IMR-90 (cell line): Measurements from ENCODE around the gene SLC35B4. TPM values are rescaled to one million over a fixed set of nuclear protein-coding genes. Genes with fewer than 3 reads are reported as not detected.

Source experiments
- ATAC-seq: fragments of 200-7000 bp; cut with Tn5 transposase; 2 replicates; pipeline ENCODE4 v1.9.1; 2020; ENCODE audit warnings: low read depth, mild to moderate bottlenecking, moderate library complexity
- BruUV-seq: library from RNA; stranded (reverse); fragments of 400-500 nt; replicated peaks from 2 replicates; lab custom pipeline; 2021; lab: Mats Ljungman, UMichigan
- CTCF ChIA-PET: fragments of 300-600 bp; formaldehyde crosslinking; extraction: SDS; loops from one replicate; lab custom pipeline; 2021; ENCODE audit warnings: antibody characterized with exemption; lab: Yijun Ruan, JAX
- POLR2A ChIA-PET: fragments of 300-600 bp; sonication (Branson Sonifier 250); formaldehyde crosslinking; loops from one replicate; lab custom pipeline; 2022; ENCODE audit warnings: antibody characterized with exemption; ENCODE audit not compliant: unreplicated experiment; lab: Charles Lee
- DNase-seq: peaks from one replicate; pipeline ENCODE4 v3.0.0; 2013
- H2AFZ ChIP-seq: replicated peaks from 2 replicates; pipeline ENCODE3; 2013; ENCODE audit warnings: low read length, mild to moderate bottlenecking; ENCODE audit not compliant: poor library complexity
- H2AK5ac ChIP-seq: 2 replicates; pipeline ENCODE4 v1.6.1; 2013; ENCODE audit warnings: low read depth, low read length, inconsistent platforms
- H2AK9ac ChIP-seq: replicated peaks from 2 replicates; pipeline ENCODE3; 2013; ENCODE audit warnings: mild to moderate bottlenecking, low read depth, low read length, moderate library complexity; ENCODE audit not compliant: poor library complexity
- H2BK120ac ChIP-seq: 2 replicates; pipeline ENCODE4 v1.6.1; 2013; ENCODE audit warnings: low read depth, low read length, inconsistent platforms
- H2BK15ac ChIP-seq: 3 replicates; pipeline ENCODE4 v1.6.1; 2013; ENCODE audit warnings: low read depth, low read length, inconsistent platforms
- H2BK20ac ChIP-seq: 2 replicates; pipeline ENCODE4 v1.6.1; 2013; ENCODE audit warnings: low read depth, mild to moderate bottlenecking, inconsistent platforms, low read length, moderate library complexity
- H2BK5ac ChIP-seq: 2 replicates; pipeline ENCODE4 v1.6.1; 2013; ENCODE audit warnings: mild to moderate bottlenecking, low read depth, low read length, inconsistent platforms; ENCODE audit not compliant: poor library complexity, severe bottlenecking
- H3K14ac ChIP-seq: replicated peaks from 2 replicates; pipeline ENCODE4 v1.6.1; 2013; ENCODE audit warnings: low read depth, low read length, inconsistent platforms
- H3K18ac ChIP-seq: 2 replicates; pipeline ENCODE4 v1.6.1; 2013; ENCODE audit warnings: low read depth, low read length, control low read depth
- H3K23ac ChIP-seq: 2 replicates; pipeline ENCODE4 v1.6.1; 2013; ENCODE audit warnings: low read depth, low read length, inconsistent platforms
- H3K27ac ChIP-seq: 2 replicates; pipeline ENCODE4 v1.5.1; 2013; ENCODE audit warnings: mild to moderate bottlenecking, control low read depth, low read length; ENCODE audit not compliant: insufficient read depth
- H3K27me3 ChIP-seq: 2 replicates; pipeline ENCODE4 v1.6.1; 2013; ENCODE audit warnings: low read length; ENCODE audit not compliant: control insufficient read depth, insufficient read depth
- H3K36me3 ChIP-seq: 2 replicates; pipeline ENCODE4 v1.6.1; 2013; ENCODE audit warnings: low read length, mixed read lengths; ENCODE audit not compliant: control insufficient read depth, insufficient read depth
- H3K4ac ChIP-seq: 2 replicates; pipeline ENCODE4 v1.6.1; 2013; ENCODE audit warnings: low read depth, low read length, inconsistent platforms
- H3K4me1 ChIP-seq: 2 replicates; pipeline ENCODE4 v1.6.1; 2013; ENCODE audit warnings: low read length, mixed read lengths; ENCODE audit not compliant: control insufficient read depth, insufficient read depth
- H3K4me2 ChIP-seq: 2 replicates; pipeline ENCODE4 v1.6.1; 2013; ENCODE audit warnings: low read depth, mild to moderate bottlenecking, control low read depth, low read length, moderate library complexity
- H3K4me3 ChIP-seq: 2 replicates; pipeline ENCODE4 v1.5.1; 2013; ENCODE audit warnings: low read depth, mild to moderate bottlenecking, control low read depth, low read length, moderate library complexity; ENCODE audit not compliant: insufficient read depth
- H3K56ac ChIP-seq: 2 replicates; pipeline ENCODE4 v1.6.1; 2013; ENCODE audit warnings: low read length, inconsistent platforms; ENCODE audit not compliant: insufficient read depth; ENCODE audit errors: extremely low read depth
- H3K79me1 ChIP-seq, 2 experiments: 2 replicates each; pipeline ENCODE4 v1.6.1; 2013; ENCODE audit warnings: low read length in 2 of 2, inconsistent platforms in 1 of 2, low read depth in 1 of 2
- H3K9ac ChIP-seq: 2 replicates; pipeline ENCODE4 v1.6.1; 2013; ENCODE audit warnings: low read depth, low read length, control low read depth
- H3K9me1 ChIP-seq: 2 replicates; pipeline ENCODE4 v1.6.1; 2013; ENCODE audit warnings: low read length, inconsistent platforms; ENCODE audit not compliant: insufficient read depth
- H3K9me3 ChIP-seq: 2 replicates; pipeline ENCODE4 v1.6.1; 2013; ENCODE audit warnings: low read length; ENCODE audit not compliant: control insufficient read depth, insufficient read depth
- H4K20me1 ChIP-seq: 2 replicates; pipeline ENCODE4 v1.6.1; 2013; ENCODE audit warnings: low read length, inconsistent platforms; ENCODE audit not compliant: insufficient read depth
- H4K5ac ChIP-seq: 2 replicates; pipeline ENCODE4 v1.6.1; 2013; ENCODE audit warnings: mild to moderate bottlenecking, low read depth, low read length, control low read depth
- H4K8ac ChIP-seq, 2 experiments: 2 replicates each; pipeline ENCODE4 v1.6.1; 2013; ENCODE audit warnings: low read depth in 2 of 2, low read length in 2 of 2, control low read depth in 1 of 2, inconsistent platforms in 1 of 2
- H4K91ac ChIP-seq: 2 replicates; pipeline ENCODE4 v1.6.1; 2013; ENCODE audit warnings: low read depth, low read length, inconsistent platforms; ENCODE audit not compliant: insufficient read depth
- BHLHE40 ChIP-seq: fragments of 150-350 bp; IDR thresholded peaks from 2 replicates; pipeline ENCODE4 v1.6.1; 2016; ENCODE audit warnings: mild to moderate bottlenecking, low read depth, low read length
- CEBPB ChIP-seq: IDR thresholded peaks from 2 replicates; pipeline ENCODE4 v1.6.1; 2012; ENCODE audit warnings: low read depth, low read length, improper control_type of control experiment
- ELK1 ChIP-seq: fragments of 150-350 bp; IDR thresholded peaks from 2 replicates; pipeline ENCODE4 v1.6.1; 2016; ENCODE audit warnings: low read depth, mild to moderate bottlenecking, low read length, moderate library complexity, borderline replicate concordance
- MAFK ChIP-seq: IDR thresholded peaks from 2 replicates; pipeline ENCODE4 v1.6.1; 2012; ENCODE audit warnings: low read depth, low read length, improper control_type of control experiment
- MAZ ChIP-seq: IDR thresholded peaks from 2 replicates; pipeline ENCODE4 v1.6.1; 2012; ENCODE audit warnings: low read depth, mild to moderate bottlenecking, low read length, improper control_type of control experiment, moderate library complexity, borderline replicate concordance
- MXI1 ChIP-seq: IDR thresholded peaks from 2 replicates; pipeline ENCODE4 v1.6.1; 2012; ENCODE audit warnings: low read depth, mild to moderate bottlenecking, low read length, moderate library complexity, borderline replicate concordance
- NFE2L2 ChIP-seq: fragments of 150-350 bp; IDR thresholded peaks from 2 replicates; pipeline ENCODE4 v1.6.1; 2016; ENCODE audit warnings: low read depth, mild to moderate bottlenecking, low read length
- POLR2A ChIP-seq: IDR thresholded peaks from 2 replicates; pipeline ENCODE4 v1.6.1; 2012; ENCODE audit warnings: mild to moderate bottlenecking, low read depth, low read length
- RAD21 ChIP-seq: IDR thresholded peaks from 2 replicates; pipeline ENCODE4 v1.6.1; 2012; ENCODE audit warnings: low read length, improper control_type of control experiment
- RCOR1 ChIP-seq: IDR thresholded peaks from 2 replicates; pipeline ENCODE4 v1.6.1; 2012; ENCODE audit warnings: mild to moderate bottlenecking, low read length, improper control_type of control experiment; ENCODE audit not compliant: insufficient replicate concordance
- RFX5 ChIP-seq: IDR thresholded peaks from 2 replicates; pipeline ENCODE4 v1.8.0; 2012; ENCODE audit warnings: low read depth, mild to moderate bottlenecking, low read length, moderate library complexity
- SMC3 ChIP-seq: fragments of 150-350 bp; IDR thresholded peaks from 2 replicates; pipeline ENCODE4 v1.6.1; 2016; ENCODE audit warnings: low read depth, mild to moderate bottlenecking, antibody characterized with exemption, low read length, moderate library complexity
- WGBS, 2 experiments: methylation state at CpG; one replicate each; pipeline versions ENCODE4 v1.1.5 to v1.1.7; 2013; ENCODE audit warnings: missing lambda C conversion rate in 2 of 2; ENCODE audit not compliant: insufficient read length in 1 of 2; ENCODE audit errors: extremely low coverage in 2 of 2; 5-methylcytosine and 5-hydroxymethylcytosine counted together
- dilution Hi-C: fragments of 300-500 bp; cut with HindIII; formaldehyde crosslinking; loops from one replicate; pipeline ENCODE4 v1.14.3; 2018; ENCODE audit warnings: low sequenced_read_pairs; ENCODE audit not compliant: unreplicated experiment
- in situ Hi-C: fragments of 300-500 bp; cut with MboI; formaldehyde crosslinking; loops from 3 replicates; pipeline ENCODE4 v1.14.3; 2019; ENCODE audit warnings: low sequenced_read_pairs, inconsistent platforms, mixed read lengths
- intact Hi-C: fragments of 100-400 bp; cut with micrococcal nuclease; formaldehyde crosslinking; loops from 2 replicates; pipeline ENCODE4 v1.10.0; 2022
- polyA plus RNA-seq, 3 experiments: library from polyadenylated mRNA; depleted of rRNA; stranded (reverse); fragments of >200 nt; gene quantifications; 2 replicates each; pipeline ENCODE4 v1.2.3, GENCODE V29; 2012; ENCODE audit warnings: low replicate concordance in 1 of 3
- total RNA-seq: library from RNA; depleted of rRNA; stranded (reverse); fragments of >200 nt; gene quantifications from 2 replicates; pipeline ENCODE4 v1.2.3, GENCODE V29; 2012
- TF ChIP-seq, protein P1 (sequence below): fragments of 150-350 bp; IDR thresholded peaks from 2 replicates; pipeline ENCODE4 v1.6.1; 2017; ENCODE audit warnings: mild to moderate bottlenecking, antibody characterized with exemption, low read length, low read depth
- TF ChIP-seq, protein P2 (sequence below): conservative IDR thresholded peaks from 2 replicates; pipeline ENCODE4 v1.5.1; 2012; ENCODE audit warnings: mild to moderate bottlenecking, low read depth, low read length, improper control_type of control experiment

SLC35B4 gene
- total and polyA plus RNA-seq, 2 of the 4 experiments (the other 2 are of a cell fraction) = 10.0 to 15.6 TPM

GRCh38 chr7:134302120-134302519 is 14.6 kb downstream of the SLC35B4 start:
- no peak overlapping the region for H3K9ac ChIP-seq
- in situ Hi-C loops = no loop called here
- H3K27ac ChIP-seq = no peak overlapping the region
- H3K14ac ChIP-seq = no peak overlapping the region
- dilution Hi-C loops = no loop called here
- no peak overlapping the region for H2BK5ac ChIP-seq
- peaks cover 2% of the 10 kb centered on the region; the same call in 1 of the 2 replicates for H3K9me1 ChIP-seq
- DNase-seq = peak; percentile 30
- H2BK20ac ChIP-seq = no peak overlapping the region
- peaks cover 9% of the 10 kb centered on the region for H3K36me3 ChIP-seq
- TF ChIP-seq MAFK (no peak), BHLHE40 (no peak), MAZ (no peak), RFX5 (no peak), RCOR1 (no peak), CEBPB (no peak), NFE2L2 (no peak), ELK1 (no peak), SMC3 (no peak), POLR2A (no peak), RAD21 (no peak), MXI1 (no peak)
- TF ChIP-seq, protein P1, sequence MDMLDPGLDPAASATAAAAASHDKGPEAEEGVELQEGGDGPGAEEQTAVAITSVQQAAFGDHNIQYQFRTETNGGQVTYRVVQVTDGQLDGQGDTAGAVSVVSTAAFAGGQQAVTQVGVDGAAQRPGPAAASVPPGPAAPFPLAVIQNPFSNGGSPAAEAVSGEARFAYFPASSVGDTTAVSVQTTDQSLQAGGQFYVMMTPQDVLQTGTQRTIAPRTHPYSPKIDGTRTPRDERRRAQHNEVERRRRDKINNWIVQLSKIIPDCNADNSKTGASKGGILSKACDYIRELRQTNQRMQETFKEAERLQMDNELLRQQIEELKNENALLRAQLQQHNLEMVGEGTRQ = no peak
- TF ChIP-seq, protein P2, sequence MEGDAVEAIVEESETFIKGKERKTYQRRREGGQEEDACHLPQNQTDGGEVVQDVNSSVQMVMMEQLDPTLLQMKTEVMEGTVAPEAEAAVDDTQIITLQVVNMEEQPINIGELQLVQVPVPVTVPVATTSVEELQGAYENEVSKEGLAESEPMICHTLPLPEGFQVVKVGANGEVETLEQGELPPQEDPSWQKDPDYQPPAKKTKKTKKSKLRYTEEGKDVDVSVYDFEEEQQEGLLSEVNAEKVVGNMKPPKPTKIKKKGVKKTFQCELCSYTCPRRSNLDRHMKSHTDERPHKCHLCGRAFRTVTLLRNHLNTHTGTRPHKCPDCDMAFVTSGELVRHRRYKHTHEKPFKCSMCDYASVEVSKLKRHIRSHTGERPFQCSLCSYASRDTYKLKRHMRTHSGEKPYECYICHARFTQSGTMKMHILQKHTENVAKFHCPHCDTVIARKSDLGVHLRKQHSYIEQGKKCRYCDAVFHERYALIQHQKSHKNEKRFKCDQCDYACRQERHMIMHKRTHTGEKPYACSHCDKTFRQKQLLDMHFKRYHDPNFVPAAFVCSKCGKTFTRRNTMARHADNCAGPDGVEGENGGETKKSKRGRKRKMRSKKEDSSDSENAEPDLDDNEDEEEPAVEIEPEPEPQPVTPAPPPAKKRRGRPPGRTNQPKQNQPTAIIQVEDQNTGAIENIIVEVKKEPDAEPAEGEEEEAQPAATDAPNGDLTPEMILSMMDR = no peak
- peaks cover 4% of the 10 kb centered on the region; the same call in 1 of the 2 replicates for H3K4me1 ChIP-seq
- H3K56ac ChIP-seq = no peak overlapping the region
- no peaks in the 10 kb centered on the region for H3K79me1 ChIP-seq
- no peak overlapping the region for H4K5ac ChIP-seq
- H3K27me3 ChIP-seq = no peaks in the 10 kb centered on the region
- H4K20me1 ChIP-seq = no peaks in the 10 kb centered on the region
- intact Hi-C loops = no loop called here
- H2AFZ ChIP-seq = no peak overlapping the region
- H2AK9ac ChIP-seq = no peak overlapping the region
- no CpG with 5 or more reads among the region's 2 CpGs for WGBS, 2 experiments
- POLR2A ChIA-PET = no interaction called here
- H2BK120ac ChIP-seq = no peak overlapping the region
- CTCF ChIA-PET = interaction anchor here (0.6 kb wide), 1 partner anchor 15 kb away, joined by 3 read pairs; no protein-coding TSS in a partner anchor
- no peak overlapping the region for H3K4ac ChIP-seq
- no peak overlapping the region for H4K8ac ChIP-seq
- no peak overlapping the region for H3K4me2 ChIP-seq
- ATAC-seq = peak; percentile 37; the same call in 1 of the 2 replicates
- no peak overlapping the region for H3K18ac ChIP-seq
- no peak overlapping the region for H2BK15ac ChIP-seq
- no peak overlapping the region for H3K23ac ChIP-seq
- no peak overlapping the region for H2AK5ac ChIP-seq
- H4K91ac ChIP-seq = no peak overlapping the region
- H3K4me3 ChIP-seq = no peak overlapping the region
- BruUV-seq = no TSS peak
- no peaks in the 10 kb centered on the region for H3K9me3 ChIP-seq
